IMR-90 (cell line): Measurements from ENCODE around the gene JKAMP.

Experiments used
- CEBPB ChIP-seq: IDR thresholded peaks from 2 replicates; pipeline ENCODE4 v1.6.1; 2012; ENCODE audit warnings: low read depth, low read length, improper control_type of control experiment
- CHD1 ChIP-seq: IDR thresholded peaks from 2 replicates; pipeline ENCODE4 v1.6.1; 2012; ENCODE audit warnings: low read depth, low read length, improper control_type of control experiment
- CTCF ChIP-seq: conservative IDR thresholded peaks from 2 replicates; pipeline ENCODE4 v1.5.1; 2012; ENCODE audit warnings: mild to moderate bottlenecking, low read depth, low read length, improper control_type of control experiment
- ELK1 ChIP-seq: fragments of 150-350 bp; IDR thresholded peaks from 2 replicates; pipeline ENCODE4 v1.6.1; 2016; ENCODE audit warnings: low read depth, mild to moderate bottlenecking, low read length, moderate library complexity, borderline replicate concordance
- FOS ChIP-seq: fragments of 150-350 bp; IDR thresholded peaks from 2 replicates; pipeline ENCODE4 v1.6.1; 2016; ENCODE audit warnings: low read depth, low read length
- MAFK ChIP-seq: IDR thresholded peaks from 2 replicates; pipeline ENCODE4 v1.6.1; 2012; ENCODE audit warnings: low read depth, low read length, improper control_type of control experiment
- MXI1 ChIP-seq: IDR thresholded peaks from 2 replicates; pipeline ENCODE4 v1.6.1; 2012; ENCODE audit warnings: low read depth, mild to moderate bottlenecking, low read length, moderate library complexity, borderline replicate concordance
- POLR2A ChIP-seq: IDR thresholded peaks from 2 replicates; pipeline ENCODE4 v1.6.1; 2012; ENCODE audit warnings: mild to moderate bottlenecking, low read depth, low read length
- RAD21 ChIP-seq: IDR thresholded peaks from 2 replicates; pipeline ENCODE4 v1.6.1; 2012; ENCODE audit warnings: low read length, improper control_type of control experiment
- RCOR1 ChIP-seq: IDR thresholded peaks from 2 replicates; pipeline ENCODE4 v1.6.1; 2012; ENCODE audit warnings: mild to moderate bottlenecking, low read length, improper control_type of control experiment; ENCODE audit not compliant: insufficient replicate concordance
- SMC3 ChIP-seq: fragments of 150-350 bp; IDR thresholded peaks from 2 replicates; pipeline ENCODE4 v1.6.1; 2016; ENCODE audit warnings: low read depth, mild to moderate bottlenecking, antibody characterized with exemption, low read length, moderate library complexity
- TF ChIP-seq, protein P1 (sequence below): fragments of 150-350 bp; IDR thresholded peaks from 2 replicates; pipeline ENCODE4 v1.6.1; 2017; ENCODE audit warnings: mild to moderate bottlenecking, antibody characterized with exemption, low read length, low read depth

DNA sequence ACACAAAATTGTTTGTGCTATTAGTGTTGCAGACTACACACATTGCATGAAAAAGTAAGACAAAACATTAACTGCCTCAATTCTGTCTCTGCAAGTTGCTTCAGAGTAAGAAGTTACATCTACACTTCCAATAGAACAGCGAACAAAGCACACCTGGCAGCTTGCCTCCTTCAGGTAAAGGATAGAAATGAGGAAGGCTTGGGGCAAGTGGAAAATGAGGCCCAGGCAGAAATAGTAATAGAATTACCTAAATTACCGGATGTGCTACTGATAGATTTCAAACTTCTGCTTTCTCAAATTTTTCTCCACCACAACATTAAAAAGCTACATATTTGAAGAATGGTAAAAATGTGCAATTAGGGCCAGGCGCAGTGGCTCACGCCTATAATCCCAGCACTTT, 54.6 kb downstream of the JKAMP start:
- TF ChIP-seq CTCF (no peak), POLR2A (no peak), FOS (no peak), SMC3 (no peak), CEBPB (no peak), RAD21 (no peak), CHD1 (no peak), ELK1 (no peak), RCOR1 (no peak), MXI1 (no peak), MAFK (no peak)
- TF ChIP-seq, protein P1, sequence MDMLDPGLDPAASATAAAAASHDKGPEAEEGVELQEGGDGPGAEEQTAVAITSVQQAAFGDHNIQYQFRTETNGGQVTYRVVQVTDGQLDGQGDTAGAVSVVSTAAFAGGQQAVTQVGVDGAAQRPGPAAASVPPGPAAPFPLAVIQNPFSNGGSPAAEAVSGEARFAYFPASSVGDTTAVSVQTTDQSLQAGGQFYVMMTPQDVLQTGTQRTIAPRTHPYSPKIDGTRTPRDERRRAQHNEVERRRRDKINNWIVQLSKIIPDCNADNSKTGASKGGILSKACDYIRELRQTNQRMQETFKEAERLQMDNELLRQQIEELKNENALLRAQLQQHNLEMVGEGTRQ = no peak
